RCC 7860 (cell line): ENCODE measurements around the gene ZNF44.
"Not testable (repeated sequence)": the region's sequence is repeated elsewhere in the genome, so short reads cannot be mapped to it uniquely, and the experiment has no call there.

Experiments used
- DNase-seq: peaks from one replicate; pipeline ENCODE4 v3.0.0-alpha.2; 2015; ENCODE audit warnings: low spot score
- FAIRE-seq: peaks from 2 replicates; lab custom pipeline; 2012; peaks lifted over from hg19 to GRCh38; lab: Jason Lieb, UNC

The ZNF44 gene

DNA sequence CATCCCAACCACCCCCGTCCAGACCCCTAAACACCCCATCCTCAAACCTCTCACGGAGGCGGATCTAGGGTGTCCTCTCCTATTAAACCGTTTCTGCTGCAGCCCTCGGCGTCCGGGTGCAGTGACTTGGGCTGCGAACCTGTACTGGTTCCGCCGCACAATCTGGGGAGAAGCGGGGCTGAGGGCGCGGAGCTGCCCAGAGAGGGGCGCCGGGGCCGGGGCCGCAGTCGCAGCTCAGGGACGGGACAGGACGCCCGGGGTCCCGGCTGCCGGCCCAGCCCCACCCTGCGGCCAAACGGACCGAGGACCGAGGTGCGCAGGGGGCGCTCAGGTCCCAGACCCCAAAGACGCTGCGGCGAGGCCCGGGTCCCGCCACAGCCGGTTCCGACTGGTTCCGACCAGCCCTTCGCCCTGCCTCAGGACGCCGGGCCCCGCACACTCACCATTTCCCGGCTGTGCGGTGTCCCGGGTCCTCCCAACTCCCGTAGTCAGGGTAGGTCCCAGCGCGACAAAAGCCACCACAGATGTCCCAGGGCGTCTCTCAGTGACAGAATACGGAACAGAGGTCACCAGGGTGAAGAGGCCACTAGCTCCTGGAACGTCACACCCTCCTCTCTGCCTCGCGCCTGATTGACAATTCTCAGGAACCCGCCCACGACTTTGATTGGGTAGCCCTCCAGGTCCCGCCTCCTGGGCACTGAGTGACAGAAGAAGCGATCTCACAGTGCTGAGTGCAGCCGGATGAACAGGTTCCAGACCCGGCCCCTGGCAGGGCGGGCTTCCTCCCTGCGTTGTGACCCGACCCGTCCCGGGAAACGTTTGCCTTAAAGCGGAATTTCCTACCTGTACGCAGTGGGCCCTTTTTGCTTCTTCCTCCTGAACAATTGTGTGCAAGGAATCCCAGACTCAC lies at the start of gene ZNF44:
Gene ZNF44 (minus strand): TSS at position 635 of the 910 bp plus-strand sequence. CDS start 189 bp downstream, at position 446.
- peak; percentile 94 for DNase-seq
- peak; percentile 83 for FAIRE-seq

DNA sequence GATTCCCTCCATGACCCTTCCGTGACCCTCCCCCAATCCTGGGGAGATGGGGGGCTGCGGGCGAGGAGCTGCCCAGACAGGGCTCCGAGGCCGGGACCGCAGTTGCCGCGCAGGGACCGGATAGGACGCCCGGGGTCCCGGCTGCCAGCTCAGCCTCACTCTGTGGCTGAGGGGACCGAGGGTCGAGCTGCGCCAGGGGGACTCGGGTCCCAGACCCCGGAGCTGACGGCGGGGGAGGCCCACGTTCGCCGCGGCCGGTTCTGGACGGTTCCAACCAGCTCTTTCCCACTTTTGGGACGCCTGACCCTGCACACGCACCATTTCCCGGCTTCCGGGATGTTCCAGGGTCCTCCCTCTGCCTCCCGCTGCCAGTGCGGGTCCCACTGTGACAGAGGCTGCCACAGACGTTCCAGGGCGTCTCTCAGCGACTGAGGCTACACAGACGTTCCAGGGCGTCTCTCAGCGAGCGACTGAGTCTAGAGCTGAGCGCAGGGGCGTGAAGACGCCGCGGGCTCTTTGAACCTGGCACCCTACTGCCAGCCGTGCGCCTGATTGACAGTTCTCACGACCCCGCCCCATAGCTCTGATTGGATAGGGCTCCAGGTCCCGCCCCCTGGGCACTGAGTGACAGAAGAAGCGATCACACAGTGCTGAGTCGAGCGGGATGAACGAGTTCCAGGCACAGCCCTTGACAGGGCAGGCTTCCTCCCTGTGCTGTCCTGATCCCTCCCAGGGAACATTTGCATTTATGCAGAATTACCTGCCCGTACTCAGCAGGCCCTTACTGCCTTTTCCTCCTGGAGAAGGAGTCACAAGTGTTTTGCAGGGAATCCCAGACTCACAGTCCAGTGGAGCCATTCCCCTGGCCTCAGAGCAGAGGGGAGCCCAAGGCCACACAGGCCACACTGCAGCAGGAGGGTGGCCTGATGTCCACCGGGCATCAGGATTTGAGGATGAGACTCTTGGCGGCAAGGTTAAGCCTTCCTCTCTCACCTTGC lies 38.8 kb upstream of the ZNF44 start, which contains the start of gene ZNF563:
Gene ZNF563 (minus strand): TSS at position 472 of the 998 bp plus-strand sequence. CDS start 151 bp downstream, at position 321.
- peak; percentile 89 for DNase-seq
- FAIRE-seq = peak; percentile 87

DNA sequence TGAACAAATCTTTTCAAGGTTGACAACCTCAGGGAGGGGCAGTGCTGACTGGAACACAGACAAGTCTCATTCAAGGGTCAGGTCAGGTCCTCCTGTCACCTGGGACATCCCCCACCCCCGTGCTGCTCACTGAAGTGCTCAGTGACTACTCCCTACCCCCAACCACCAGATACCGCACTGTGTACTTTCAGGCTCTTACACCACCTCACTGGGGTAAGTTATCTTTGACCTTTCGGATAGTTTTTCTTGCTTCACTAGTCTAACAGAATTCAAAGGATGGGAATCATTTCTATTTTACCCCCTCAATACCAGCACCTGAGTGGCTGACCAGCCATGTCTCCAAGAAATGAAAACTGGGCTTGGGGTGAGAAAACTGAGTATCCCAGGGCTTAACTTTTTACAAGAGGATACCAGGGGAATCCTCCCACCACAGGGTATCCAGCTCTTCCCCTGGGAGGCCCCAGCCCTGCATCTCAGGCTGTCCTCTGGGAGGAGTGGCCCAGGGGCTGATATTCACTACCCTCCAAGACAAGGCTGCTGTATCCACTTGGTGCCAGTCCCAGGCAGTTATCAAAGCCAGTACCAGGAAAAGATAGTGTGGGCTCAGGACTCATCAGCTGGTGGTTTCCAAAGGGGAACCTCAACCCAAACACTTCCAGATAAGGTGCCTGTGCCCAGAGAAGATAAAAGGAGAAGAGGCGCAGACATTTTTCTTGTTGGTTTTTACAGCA lies 36.7 kb upstream of the ZNF44 start:
- FAIRE-seq (peak; percentile 47), DNase-seq (peak; percentile 54)

GRCh38 chr19:12330340-12330739 lies 35.7 kb upstream of the ZNF44 start:
- DNase-seq (no peak), FAIRE-seq (no peak)

DNA sequence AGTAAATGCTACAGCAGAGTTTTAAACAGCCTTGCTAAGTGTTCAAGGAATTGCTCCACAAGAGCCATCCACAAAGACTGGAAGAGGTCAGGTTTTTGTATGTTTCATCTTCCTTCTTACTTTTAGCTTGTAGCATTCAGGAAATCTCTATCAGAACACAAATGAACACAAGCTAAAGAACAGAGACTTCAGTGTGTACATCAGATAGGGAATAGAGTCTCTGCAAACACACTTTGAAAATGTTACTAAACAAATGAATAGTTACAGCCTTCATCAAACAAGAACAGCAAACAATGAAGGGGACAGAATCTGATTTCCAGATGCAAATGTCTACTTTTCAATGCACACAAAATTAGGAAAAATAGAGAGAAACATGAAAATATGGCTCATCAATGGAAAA lies 31.0 kb upstream of the ZNF44 start:
- FAIRE-seq (no peak), DNase-seq (no peak)

DNA sequence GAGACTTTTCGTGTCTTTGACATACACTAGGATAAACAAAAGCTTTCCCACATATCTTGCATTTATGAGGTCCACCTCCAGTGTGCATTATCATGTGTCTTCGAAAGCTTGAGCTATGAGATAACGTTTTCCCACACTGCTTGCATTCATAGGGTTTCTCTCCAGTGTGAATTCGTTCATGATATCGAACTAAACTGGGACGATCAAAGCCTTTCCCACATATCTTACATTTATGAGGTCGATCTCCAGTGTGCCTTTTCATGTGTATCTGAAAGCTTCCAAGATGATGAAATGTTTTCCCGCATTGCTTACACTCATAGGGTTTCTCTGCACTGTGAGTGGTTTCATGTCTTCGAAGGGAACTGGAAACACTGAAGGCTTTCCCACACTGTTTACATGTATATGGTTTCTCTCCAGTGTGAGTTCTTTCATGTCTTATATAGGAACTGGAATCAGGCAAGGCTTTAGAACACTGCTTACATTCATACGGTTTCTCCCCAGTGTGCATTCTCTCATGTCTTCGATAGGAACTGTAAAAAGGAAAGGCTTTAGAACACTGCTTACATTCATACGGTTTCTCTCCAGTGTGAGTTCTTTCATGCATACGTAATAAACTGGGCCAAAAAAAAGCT lies 24.2 kb upstream of the ZNF44 start:
- DNase-seq = no peak
- FAIRE-seq = no peak

DNA sequence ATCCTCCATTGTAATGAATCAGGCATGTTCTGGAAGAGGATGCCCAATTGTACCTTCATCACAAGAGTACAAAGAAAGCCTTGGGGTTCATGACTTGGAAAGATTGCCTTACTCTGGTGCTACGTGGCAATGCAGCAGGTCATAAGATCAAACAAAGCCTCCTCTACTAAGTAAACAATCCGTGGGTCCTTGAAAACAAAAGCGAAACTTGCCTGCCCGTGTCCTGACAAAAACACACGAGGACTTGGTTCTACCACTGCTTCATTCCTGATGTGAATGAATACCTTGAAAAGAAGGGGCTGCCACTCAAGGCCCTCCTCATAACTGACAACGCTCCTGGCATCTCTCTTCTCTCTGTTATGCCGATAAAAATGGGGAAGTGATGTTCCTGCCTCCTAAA lies 19.9 kb upstream of the ZNF44 start:
- no peak for FAIRE-seq
- DNase-seq = no peak

GRCh38 chr19:12308891-12309290 lies 14.2 kb upstream of the ZNF44 start:
- DNase-seq, FAIRE-seq: not testable (repeated sequence)

- DNase-seq = no peak
- no peak for FAIRE-seq
These were observed 508 bp upstream of the ZNF44 start for GRCh38 chr19:12295191-12295590.

GRCh38 chr19:12293777-12294248 lies 870 bp downstream of the ZNF44 start:
- FAIRE-seq (peak; percentile 95), DNase-seq (peak; percentile 94)

- no peak for DNase-seq
- FAIRE-seq = no peak
These were observed 5.0 kb downstream of the ZNF44 start for GRCh38 chr19:12289790-12290065.

DNA sequence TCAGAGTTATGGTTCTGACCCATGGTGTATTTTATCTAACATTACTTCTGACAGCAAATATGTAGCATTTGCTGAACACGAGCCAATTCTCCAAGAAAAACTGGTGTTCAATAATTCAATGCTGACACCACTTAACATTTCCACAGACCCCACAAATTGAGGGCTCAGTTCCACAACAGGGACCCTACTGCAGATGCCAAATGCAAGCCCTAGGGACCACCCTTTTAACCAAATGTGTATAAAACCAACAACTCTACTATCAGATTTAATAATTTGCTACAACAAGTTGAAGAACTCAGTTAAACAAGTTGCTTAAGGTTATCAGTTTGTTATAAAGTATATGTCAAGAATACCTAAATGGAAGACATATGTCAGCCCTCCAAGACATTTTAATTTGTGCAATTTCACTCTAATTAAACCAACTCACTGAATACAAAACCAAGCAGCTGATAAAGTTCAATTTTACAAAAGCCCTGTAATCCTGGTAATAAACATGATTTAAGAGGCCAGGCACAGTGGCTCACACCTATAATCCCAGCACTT lies 6.7 kb downstream of the ZNF44 start:
- FAIRE-seq = no peak
- DNase-seq = no peak

DNA sequence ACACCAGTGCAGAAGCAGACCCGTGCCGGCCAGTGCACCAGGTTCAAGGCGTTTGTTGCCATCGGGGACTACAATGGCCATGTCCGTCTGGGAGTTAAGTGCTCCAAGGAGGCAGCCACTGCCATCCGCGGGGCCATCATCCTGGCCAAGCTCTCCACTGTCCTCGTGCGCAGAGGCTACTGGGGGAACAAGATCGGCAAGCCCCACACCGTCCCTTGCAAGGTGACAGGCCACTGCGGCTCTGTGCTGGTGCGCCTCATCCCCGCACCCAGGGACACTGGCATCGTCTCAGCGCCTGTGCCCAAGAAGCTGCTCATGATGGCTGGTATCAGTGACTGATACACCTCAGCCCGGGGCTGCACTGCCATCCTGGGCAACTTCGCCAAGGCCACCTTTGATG lies 10.1 kb downstream of the ZNF44 start:
- FAIRE-seq (no peak), DNase-seq (no peak)

GRCh38 chr19:12284226-12284625 lies 10.5 kb downstream of the ZNF44 start:
- no peak for DNase-seq
- no peak for FAIRE-seq

- DNase-seq = no peak
- no peak for FAIRE-seq
These were observed 16.0 kb downstream of the ZNF44 start for GRCh38 chr19:12278713-12279112.

DNA sequence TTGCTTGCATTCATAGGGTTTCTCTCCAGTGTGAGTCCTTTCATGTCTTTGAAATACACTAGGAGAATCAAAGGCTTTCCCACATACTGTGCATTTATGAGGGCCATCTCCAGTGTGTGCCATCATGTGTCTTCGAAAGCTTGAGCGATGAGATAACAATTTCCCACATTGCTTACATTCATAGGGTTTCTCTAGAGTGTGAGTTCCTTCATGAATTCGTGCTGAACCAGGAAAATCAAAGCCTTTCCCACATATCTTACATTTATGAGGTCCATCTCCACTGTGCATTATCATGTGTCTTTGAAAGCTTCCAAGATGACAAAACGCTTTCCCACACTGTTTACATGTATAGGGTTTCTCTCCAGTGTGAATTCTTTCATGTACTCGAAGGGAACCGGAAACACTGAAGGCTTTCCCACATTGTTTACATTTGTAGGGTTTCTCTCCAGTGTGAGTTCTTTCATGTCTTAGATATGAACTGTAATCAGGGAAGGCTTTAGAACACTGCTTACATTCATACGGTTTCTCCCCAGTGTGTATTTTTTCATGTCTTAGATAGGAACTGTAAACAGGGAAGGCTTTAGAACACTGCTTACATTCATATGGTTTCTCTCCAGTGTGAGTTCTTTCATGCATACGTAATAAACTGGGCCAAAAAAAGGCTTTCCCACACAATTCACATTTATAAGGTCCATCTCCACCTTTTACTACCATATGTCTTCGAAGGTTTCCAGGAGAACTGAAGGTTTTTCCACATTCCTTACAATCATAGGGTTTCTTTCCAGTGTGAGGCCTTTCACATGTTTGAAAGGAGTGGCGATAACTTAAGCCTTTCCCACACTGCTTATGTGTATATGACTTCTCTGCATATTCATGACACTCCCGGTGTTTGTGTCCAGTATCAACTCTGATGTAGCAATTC lies 21.4 kb downstream of the ZNF44 start:
- DNase-seq (no peak), FAIRE-seq (no peak)

DNA sequence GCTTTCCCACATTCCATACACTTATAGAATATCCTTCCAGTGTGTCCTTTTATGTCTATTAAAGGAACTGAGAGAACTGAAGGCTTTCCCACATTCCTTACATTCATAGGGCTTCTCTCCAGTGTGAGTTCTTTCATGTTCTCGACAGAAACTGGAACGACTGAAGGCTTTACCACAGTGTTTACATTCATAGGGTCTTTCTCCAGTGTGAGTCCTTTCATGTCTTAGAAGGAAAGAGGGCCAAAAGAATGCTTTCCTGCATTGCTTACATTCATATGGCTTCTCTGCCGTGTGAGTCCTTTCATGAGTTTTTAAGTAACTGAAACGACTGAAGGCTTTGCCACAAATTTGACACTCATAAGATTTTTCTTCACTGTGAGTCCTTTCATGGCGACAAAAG lies 22.3 kb downstream of the ZNF44 start:
- FAIRE-seq (no peak), DNase-seq (no peak)

GRCh38 chr19:12270854-12271253 lies 23.8 kb downstream of the ZNF44 start:
- DNase-seq (no peak), FAIRE-seq (no peak)
